ENCODE measurements around the gene GLP2R.

GLP2R gene

DNA sequence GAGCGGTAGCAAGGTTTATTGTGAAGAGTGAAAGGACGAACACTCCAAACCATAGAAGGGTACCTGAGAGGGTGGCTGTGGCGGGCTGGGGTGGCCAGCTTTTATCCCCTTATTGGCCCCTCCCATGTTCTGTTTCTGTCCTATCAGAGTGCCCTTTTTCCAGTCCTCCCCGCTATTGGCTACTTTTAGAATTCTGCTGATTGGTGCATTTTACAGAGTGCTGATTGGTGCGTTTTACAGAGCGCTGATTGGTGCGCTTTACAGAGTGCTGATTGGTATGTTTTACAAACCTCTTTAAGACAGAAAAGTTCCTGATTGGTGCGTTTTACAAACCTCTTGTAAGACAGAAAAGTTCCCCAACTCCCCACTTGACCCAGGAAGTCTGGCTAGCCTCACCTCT is 16.3 kb upstream of the GLP2R start:
- H3K4me1 Mint-ChIP-seq = peaks cover 10% of the 10 kb centered on the region
- DNase-seq = no peak
- no peak overlapping the region for H3K4me3 Mint-ChIP-seq
- H3K36me3 Mint-ChIP-seq (ENCODE audit: low read depth) = peaks cover 4% of the 10 kb centered on the region
- peaks cover 13% of the 10 kb centered on the region for H3K9me3 Mint-ChIP-seq
- H3K27ac Mint-ChIP-seq = no peak overlapping the region
- TF ChIP-seq, protein P1, sequence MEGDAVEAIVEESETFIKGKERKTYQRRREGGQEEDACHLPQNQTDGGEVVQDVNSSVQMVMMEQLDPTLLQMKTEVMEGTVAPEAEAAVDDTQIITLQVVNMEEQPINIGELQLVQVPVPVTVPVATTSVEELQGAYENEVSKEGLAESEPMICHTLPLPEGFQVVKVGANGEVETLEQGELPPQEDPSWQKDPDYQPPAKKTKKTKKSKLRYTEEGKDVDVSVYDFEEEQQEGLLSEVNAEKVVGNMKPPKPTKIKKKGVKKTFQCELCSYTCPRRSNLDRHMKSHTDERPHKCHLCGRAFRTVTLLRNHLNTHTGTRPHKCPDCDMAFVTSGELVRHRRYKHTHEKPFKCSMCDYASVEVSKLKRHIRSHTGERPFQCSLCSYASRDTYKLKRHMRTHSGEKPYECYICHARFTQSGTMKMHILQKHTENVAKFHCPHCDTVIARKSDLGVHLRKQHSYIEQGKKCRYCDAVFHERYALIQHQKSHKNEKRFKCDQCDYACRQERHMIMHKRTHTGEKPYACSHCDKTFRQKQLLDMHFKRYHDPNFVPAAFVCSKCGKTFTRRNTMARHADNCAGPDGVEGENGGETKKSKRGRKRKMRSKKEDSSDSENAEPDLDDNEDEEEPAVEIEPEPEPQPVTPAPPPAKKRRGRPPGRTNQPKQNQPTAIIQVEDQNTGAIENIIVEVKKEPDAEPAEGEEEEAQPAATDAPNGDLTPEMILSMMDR (IDR thresholded peaks at IDR 0.05) = no peak
- peaks cover 18% of the 10 kb centered on the region for H3K27me3 Mint-ChIP-seq (ENCODE audit: low read depth, poor library complexity)

DNA sequence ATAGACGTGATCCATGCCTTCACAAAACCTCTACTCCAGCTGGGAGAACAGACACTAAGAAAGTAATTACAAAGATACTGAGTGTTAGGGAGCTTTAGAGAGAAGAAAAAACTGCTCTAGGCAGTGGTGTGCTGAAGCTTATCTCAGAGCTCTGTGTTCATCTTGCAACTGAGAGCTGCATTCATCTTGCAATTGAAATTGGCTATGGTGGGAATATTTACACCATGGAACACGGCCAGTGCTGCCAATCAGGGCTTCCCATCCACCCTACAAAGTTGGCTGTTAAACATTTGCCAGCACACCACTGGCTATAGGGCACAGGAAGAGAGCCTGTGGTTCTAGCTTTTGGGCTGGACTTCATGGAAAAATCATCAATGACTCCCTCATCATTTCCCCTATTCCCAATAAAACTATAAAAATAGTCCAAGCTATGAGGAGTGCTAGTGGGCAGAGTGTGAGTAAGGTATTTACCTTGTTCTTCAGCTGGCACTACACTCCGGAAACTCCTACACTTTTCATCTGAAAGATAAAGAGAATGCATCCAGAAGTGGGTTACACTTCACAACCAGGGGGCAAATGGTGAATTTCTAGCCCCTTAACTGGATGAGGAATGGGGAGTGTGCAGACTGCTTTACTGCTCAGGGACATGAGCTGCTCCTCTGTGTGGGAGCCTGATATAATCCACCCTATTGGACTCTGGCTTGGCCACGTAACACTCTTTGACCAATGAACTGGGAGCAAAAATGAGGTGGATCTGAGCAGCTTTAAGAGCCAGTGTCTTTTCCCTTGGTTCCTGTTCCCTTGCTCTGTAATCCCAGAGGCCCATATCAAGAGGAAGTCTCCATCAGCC is 15.4 kb upstream of the GLP2R start:
- Mint-ChIP-seq H3K9me3 (peaks cover 5% of the 10 kb centered on the region), H3K27ac (no peak overlapping the region), H3K27me3 (ENCODE audit: low read depth, poor library complexity) (peaks cover 23% of the 10 kb centered on the region), H3K4me3 (no peak overlapping the region), H3K36me3 (ENCODE audit: low read depth) (no peaks in the 10 kb centered on the region), H3K4me1 (peaks cover 10% of the 10 kb centered on the region)
- no peak for DNase-seq
- TF ChIP-seq, protein P1 (IDR thresholded peaks at IDR 0.05) = no peak

DNA sequence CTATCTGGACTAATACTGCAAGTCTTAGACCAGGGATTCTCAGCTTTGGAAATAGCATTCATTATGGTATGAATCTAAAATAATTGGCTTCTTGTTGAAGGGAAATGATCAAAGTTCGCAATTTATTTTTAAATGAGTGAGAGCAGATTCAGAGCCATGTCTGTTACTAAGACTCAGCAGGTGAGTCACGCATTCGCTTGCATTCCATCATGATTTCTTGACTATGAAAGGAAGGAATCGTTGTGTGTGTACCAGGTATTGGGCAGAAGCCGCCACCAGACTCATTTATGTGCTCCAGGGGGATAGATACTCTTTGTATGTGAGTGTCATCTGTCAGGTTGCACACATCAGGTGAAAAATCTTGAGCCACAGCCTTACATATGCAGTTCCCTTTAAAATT is 14.6 kb upstream of the GLP2R start:
- DNase-seq = no peak
- no peaks in the 10 kb centered on the region for H3K36me3 Mint-ChIP-seq (ENCODE audit: low read depth)
- peaks cover 23% of the 10 kb centered on the region for H3K27me3 Mint-ChIP-seq (ENCODE audit: low read depth, poor library complexity)
- H3K9me3 Mint-ChIP-seq = peaks cover under 1% of the 10 kb centered on the region
- H3K27ac Mint-ChIP-seq = no peak overlapping the region
- peaks cover 7% of the 10 kb centered on the region for H3K4me1 Mint-ChIP-seq
- TF ChIP-seq, protein P1 (IDR thresholded peaks at IDR 0.05) = no peak
- H3K4me3 Mint-ChIP-seq = no peak overlapping the region

DNA sequence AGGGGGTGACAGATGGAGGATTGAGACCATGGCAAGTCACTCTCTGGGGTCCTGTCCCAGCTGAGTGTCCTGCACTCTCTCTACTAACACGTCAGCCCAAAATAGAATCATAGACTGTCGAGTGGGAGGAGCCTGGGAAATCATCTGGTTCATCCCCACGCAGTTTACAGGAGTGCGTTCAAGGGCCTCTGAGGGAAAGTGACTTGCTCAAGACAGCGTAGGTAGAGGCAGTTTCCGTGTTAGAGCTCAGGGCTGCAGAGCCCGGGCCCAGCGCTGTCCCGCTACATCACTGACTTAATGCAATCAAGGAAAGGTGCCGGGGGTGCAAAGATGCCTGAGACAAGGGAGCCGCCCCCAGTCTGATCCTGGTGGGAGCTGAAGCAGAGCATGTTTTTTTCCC is 14.2 kb upstream of the GLP2R start:
- TF ChIP-seq, protein P1 (IDR thresholded peaks at IDR 0.05) = no peak
- Mint-ChIP-seq H3K27me3 (ENCODE audit: low read depth, poor library complexity) (peaks cover 25% of the 10 kb centered on the region), H3K36me3 (ENCODE audit: low read depth) (no peaks in the 10 kb centered on the region), H3K27ac (no peak overlapping the region), H3K9me3 (no peaks in the 10 kb centered on the region), H3K4me1 (peaks cover 7% of the 10 kb centered on the region), H3K4me3 (no peak overlapping the region)
- no peak for DNase-seq

DNA sequence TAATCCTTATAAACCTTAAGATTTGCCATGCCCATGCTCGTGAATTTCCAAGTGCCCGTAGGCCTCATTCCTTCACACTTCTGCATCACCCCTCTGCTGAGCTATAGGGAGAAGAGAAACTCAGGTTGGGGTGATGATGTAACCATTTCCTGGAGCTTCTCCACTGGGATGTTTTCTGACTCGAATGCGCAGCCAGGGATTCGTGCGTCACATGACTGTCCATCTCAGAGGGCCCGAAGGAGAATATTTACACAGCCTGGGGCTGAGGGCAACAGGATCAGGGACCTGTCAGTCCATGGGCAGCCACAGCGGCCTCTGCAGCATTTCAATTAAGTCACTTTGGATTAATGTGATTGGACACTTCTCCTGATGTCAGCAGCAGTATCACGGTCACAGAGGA is 12.6 kb upstream of the GLP2R start:
- Mint-ChIP-seq H3K4me1 (peaks cover 14% of the 10 kb centered on the region), H3K4me3 (no peak overlapping the region), H3K9me3 (no peaks in the 10 kb centered on the region), H3K27me3 (ENCODE audit: low read depth, poor library complexity) (peaks cover 28% of the 10 kb centered on the region), H3K36me3 (ENCODE audit: low read depth) (no peaks in the 10 kb centered on the region), H3K27ac (no peak overlapping the region)
- TF ChIP-seq, protein P1 (IDR thresholded peaks at IDR 0.05) = no peak
- no peak for DNase-seq

All from nephron progenitor cell (in vitro differentiated cells).